HCT116 (cell line): Measurements from ENCODE around the gene CSTPP1. TPM values are rescaled to one million over a fixed set of nuclear protein-coding genes. Genes with fewer than 3 reads are reported as not detected.

Source experiments
- ATAC-seq: fragments of 200-7000 bp; cut with Tn5 transposase; 2 replicates; pipeline ENCODE4 v1.9.1; 2020; ENCODE audit warnings: mild to moderate bottlenecking, moderate library complexity
- BruUV-seq: library from RNA; stranded (reverse); fragments of 400-500 nt; replicated peaks from 2 replicates; lab custom pipeline; 2021; lab: Mats Ljungman, UMichigan
- CTCF ChIA-PET: fragments of 300-600 bp; sonication (Branson Sonifier 250); formaldehyde crosslinking; loops from one replicate; lab custom pipeline; 2021; ENCODE audit warnings: antibody characterized with exemption; lab: Charles Lee
- POLR2A ChIA-PET: fragments of 300-600, 350-600 bp; sonication (Branson Sonifier 250); formaldehyde crosslinking; loops from one replicate; lab custom pipeline; 2021; ENCODE audit warnings: antibody characterized with exemption; lab: Charles Lee
- RAD21 ChIA-PET, 2 experiments: fragments of 300-600 bp; sonication (Branson Sonifier 250); formaldehyde crosslinking; loops; one replicate each; lab custom pipeline; 2023; ENCODE audit warnings: low total read pairs in 2 of 2; ENCODE audit not compliant: uncharacterized antibody in 2 of 2, unreplicated experiment in 2 of 2, low non-redundant PET in 1 of 2; lab: Charles Lee
- DNase-seq: peaks from one replicate; pipeline ENCODE4 v3.0.0-alpha.2; 2010; ENCODE audit warnings: low read depth, low spot score
- H2AFZ ChIP-seq: fragments of 200-600 bp; shearing (Covaris generic), sonication (generic); 2 replicates; pipeline ENCODE4 v1.6.1; 2017; ENCODE audit warnings: low read depth, mixed run types, mixed read lengths, antibody characterized with exemption, low read length; ENCODE audit not compliant: poor library complexity, severe bottlenecking
- H3K27ac ChIP-seq: 2 replicates; pipeline ENCODE4 v1.5.1; 2012; ENCODE audit warnings: low read depth, low read length
- H3K27me3 ChIP-seq: fragments of 200-600 bp; sonication (generic); 2 replicates; pipeline ENCODE4 v1.6.1; 2016; ENCODE audit warnings: mixed run types, low read length, mixed read lengths; ENCODE audit not compliant: insufficient read depth
- H3K36me3 ChIP-seq, 2 experiments: fragments of 200-500 bp in 1 of 2; fragments of 200-600 bp in 1 of 2; sonication (Bioruptor generic) in 1 of 2; sonication (generic) in 1 of 2; 2 replicates each; pipeline versions ENCODE4 v1.5.1 to v1.6.1; 2014 to 2016; ENCODE audit warnings: low read length in 2 of 2, inconsistent platforms in 1 of 2, mixed read lengths in 1 of 2, mixed run types in 1 of 2; ENCODE audit not compliant: insufficient read depth in 2 of 2, control insufficient read depth in 1 of 2
- H3K4me1 ChIP-seq, 2 experiments: fragments of 200-600 bp in 1 of 2; sonication (generic) in 1 of 2; 2 replicates each; pipeline versions ENCODE4 v1.5.1 to v1.6.1; 2012 to 2017; ENCODE audit warnings: low read length in 2 of 2, inconsistent platforms in 1 of 2, mild to moderate bottlenecking in 1 of 2, mixed read lengths in 1 of 2, mixed run types in 1 of 2, moderate library complexity in 1 of 2; ENCODE audit not compliant: insufficient read depth in 2 of 2, control insufficient read depth in 1 of 2
- H3K4me2 ChIP-seq: fragments of 200-600 bp; sonication (generic); 2 replicates; pipeline ENCODE4 v1.6.1; 2017; ENCODE audit warnings: mixed run types, low read length, mixed read lengths
- H3K4me3 ChIP-seq, 2 experiments: fragments of 200-600 bp in 1 of 2; sonication (generic) in 1 of 2; replicated peaks in 1 of 2; 2 replicates each; pipeline ENCODE4 v1.5.1; 2011 to 2016; ENCODE audit warnings: low read length in 2 of 2, control low read depth in 1 of 2, low read depth in 1 of 2, mild to moderate bottlenecking in 1 of 2, mixed read lengths in 1 of 2, mixed run types in 1 of 2
- H3K79me2 ChIP-seq: fragments of 200-600 bp; sonication (generic); 2 replicates; pipeline ENCODE4 v1.6.1; 2017; ENCODE audit warnings: mild to moderate bottlenecking, mixed run types, low read length, moderate library complexity, mixed read lengths; ENCODE audit not compliant: insufficient read depth
- H3K9ac ChIP-seq: fragments of 200-600 bp; sonication (generic); 2 replicates; pipeline ENCODE4 v1.6.1; 2016; ENCODE audit warnings: low read length, mixed read lengths
- H3K9me2 ChIP-seq: fragments of 200-600 bp; sonication (generic), shearing (Covaris generic); 2 replicates; pipeline ENCODE4 v1.6.1; 2017; ENCODE audit warnings: mixed run types, mild to moderate bottlenecking, moderate library complexity; ENCODE audit not compliant: insufficient read depth
- H3K9me3 ChIP-seq, 2 experiments: fragments of 200-500 bp in 1 of 2; fragments of 200-600 bp in 1 of 2; sonication (Bioruptor generic) in 1 of 2; sonication (generic) in 1 of 2; 2 replicates each; pipeline ENCODE4 v1.6.1; 2014 to 2017; ENCODE audit warnings: low read length in 2 of 2, mixed read lengths in 2 of 2, inconsistent platforms in 1 of 2, low read depth in 1 of 2, mild to moderate bottlenecking in 1 of 2, mixed run types in 1 of 2, moderate library complexity in 1 of 2; ENCODE audit not compliant: control insufficient read depth in 1 of 2, insufficient read depth in 1 of 2
- H4K20me1 ChIP-seq: fragments of 200-600 bp; sonication (generic), shearing (Covaris generic); 2 replicates; pipeline ENCODE4 v1.6.1; 2017; ENCODE audit warnings: mixed run types, mild to moderate bottlenecking, moderate library complexity; ENCODE audit not compliant: insufficient read depth
- ATF3 ChIP-seq: IDR thresholded peaks from 2 replicates; pipeline ENCODE4 v1.6.1; 2012
- CEBPB ChIP-seq: IDR thresholded peaks from 2 replicates; pipeline ENCODE4 v1.6.1; 2012; ENCODE audit warnings: low read depth
- CTCF ChIP-seq, 3 experiments: fragments of 200-600 bp in 1 of 3; sonication (generic) in 1 of 3; IDR thresholded peaks in 2 of 3; conservative IDR thresholded peaks in 1 of 3; 2 replicates each; pipeline ENCODE4 v1.5.1; 2012 to 2017; ENCODE audit warnings: low read depth in 2 of 3, low read length in 2 of 3, antibody characterized with exemption in 1 of 3, borderline replicate concordance in 1 of 3, control low read depth in 1 of 3, mild to moderate bottlenecking in 1 of 3, mixed read lengths in 1 of 3, mixed run types in 1 of 3, moderate library complexity in 1 of 3; ENCODE audit not compliant: insufficient read depth in 1 of 3
- EGR1 ChIP-seq: IDR thresholded peaks from 2 replicates; pipeline ENCODE4 v1.6.1; 2012; ENCODE audit warnings: low read depth
- ELF1 ChIP-seq: IDR thresholded peaks from 2 replicates; pipeline ENCODE4 v1.6.1; 2012; ENCODE audit warnings: low read depth, borderline replicate concordance
- JUND ChIP-seq: IDR thresholded peaks from 2 replicates; pipeline ENCODE4 v1.6.1; 2012
- MAX ChIP-seq: IDR thresholded peaks from 2 replicates; pipeline ENCODE4 v1.6.1; 2012
- POLR2AphosphoS5 ChIP-seq: IDR thresholded peaks from 2 replicates; pipeline ENCODE4 v1.6.1; 2011; ENCODE audit warnings: mild to moderate bottlenecking, low read depth, low read length, moderate library complexity
- RAD21 ChIP-seq: IDR thresholded peaks from 2 replicates; pipeline ENCODE4 v1.6.1; 2012; ENCODE audit warnings: low read depth, mild to moderate bottlenecking
- SP1 ChIP-seq: IDR thresholded peaks from 2 replicates; pipeline ENCODE4 v1.6.1; 2012; ENCODE audit warnings: low read depth
- SRF ChIP-seq: IDR thresholded peaks from 2 replicates; pipeline ENCODE4 v1.6.1; 2012; ENCODE audit warnings: low read depth
- TCF7L2 ChIP-seq: IDR thresholded peaks from 2 replicates; pipeline ENCODE4 v1.7.0; 2011; ENCODE audit warnings: borderline replicate concordance, inconsistent platforms; ENCODE audit not compliant: insufficient read depth, insufficient read length; ENCODE audit errors: extremely low read depth
- YY1 ChIP-seq: IDR thresholded peaks from 2 replicates; pipeline ENCODE4 v1.6.1; 2011; ENCODE audit warnings: low read length, low read depth, moderate library complexity, mild to moderate bottlenecking; ENCODE audit not compliant: insufficient replicate concordance; ENCODE audit errors: extremely low read depth
- ZBTB33 ChIP-seq: IDR thresholded peaks from 2 replicates; pipeline ENCODE4 v1.6.1; 2011; ENCODE audit warnings: mild to moderate bottlenecking, low read length, moderate library complexity; ENCODE audit not compliant: insufficient replicate concordance; ENCODE audit errors: extremely low read depth
- intact Hi-C: fragments of 100-400 bp; cut with micrococcal nuclease; formaldehyde crosslinking; loops from 2 replicates; pipeline ENCODE4 v1.10.0; 2022
- total RNA-seq: library from RNA; stranded (reverse); gene quantifications from one replicate; pipeline ENCODE4 v1.2.1, GENCODE V29; 2021; ENCODE audit not compliant: unreplicated experiment

CSTPP1 gene
- total RNA-seq, 1 experiment from 2014 or later: 24.7 TPM

GRCh38 chr11:46948378-46949131 is 12.0 kb downstream of the CSTPP1 start:
- no peak overlapping the region for H3K27ac ChIP-seq
- RAD21 ChIA-PET: no interaction called here

More at GRCh38 chr11:46948378-46949131, 12.0 kb downstream of the CSTPP1 start:
- no peaks in the 10 kb centered on the region for H3K79me2 ChIP-seq
- TF ChIP-seq ATF3 (no peak), ZBTB33 (no peak), TCF7L2 (no peak), SP1 (no peak), MAX (no peak), EGR1 (no peak), CTCF (IDR thresholded peaks at IDR 0.05 in 2 of 3, conservative IDR thresholded peaks at IDR 0.05 in 1 of 3; ENCODE audit: borderline replicate concordance in 1 of 3, insufficient read depth in 1 of 3, low read depth in 2 of 3, low read length in 2 of 3) (no peak), CEBPB (no peak), RAD21 (no peak), POLR2AphosphoS5 (no peak), JUND (no peak), ELF1 (no peak), YY1 (no peak), SRF (no peak)
- ChIA-PET POLR2A (no interaction called here), CTCF (no interaction called here)
- no peak for ATAC-seq
- DNase-seq: no peak
- no peak overlapping the region for H3K9ac ChIP-seq
- no peaks in the 10 kb centered on the region for H3K4me1 ChIP-seq
- intact Hi-C loops: no loop called here
- no peaks in the 10 kb centered on the region for H3K9me3 ChIP-seq
- no peaks in the 10 kb centered on the region for H3K9me2 ChIP-seq
- H3K36me3 ChIP-seq: no peaks in the 10 kb centered on the region
- H2AFZ ChIP-seq: no peak overlapping the region
- H3K27me3 ChIP-seq: no peaks in the 10 kb centered on the region
- no peaks in the 10 kb centered on the region for H4K20me1 ChIP-seq
- H3K4me2 ChIP-seq: no peak overlapping the region
- H3K4me3 ChIP-seq: no peak overlapping the region
- BruUV-seq: no TSS peak
